ENCODE results near the gene OR6K3.

DNA sequence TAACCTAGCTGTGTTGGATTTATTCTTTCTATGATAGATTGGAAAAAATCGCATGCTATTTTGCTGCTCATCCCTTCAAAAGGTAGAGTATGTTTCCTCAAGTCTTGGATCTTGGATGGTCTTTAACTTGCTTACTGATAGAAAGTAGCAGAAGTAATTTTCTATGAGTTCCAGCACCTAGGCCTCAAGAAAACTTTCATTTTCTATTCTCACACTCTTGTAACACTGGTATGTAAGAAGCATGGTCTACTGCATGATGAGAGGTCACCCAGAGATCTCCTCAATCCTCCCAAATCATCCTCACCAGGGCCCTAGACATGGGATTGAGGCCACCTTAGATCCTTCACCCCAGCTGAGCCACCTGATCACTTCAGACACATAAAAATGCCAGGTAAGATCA is 41.2 kb downstream of the OR6K3 start:
- TF ChIP-seq, protein P1, sequence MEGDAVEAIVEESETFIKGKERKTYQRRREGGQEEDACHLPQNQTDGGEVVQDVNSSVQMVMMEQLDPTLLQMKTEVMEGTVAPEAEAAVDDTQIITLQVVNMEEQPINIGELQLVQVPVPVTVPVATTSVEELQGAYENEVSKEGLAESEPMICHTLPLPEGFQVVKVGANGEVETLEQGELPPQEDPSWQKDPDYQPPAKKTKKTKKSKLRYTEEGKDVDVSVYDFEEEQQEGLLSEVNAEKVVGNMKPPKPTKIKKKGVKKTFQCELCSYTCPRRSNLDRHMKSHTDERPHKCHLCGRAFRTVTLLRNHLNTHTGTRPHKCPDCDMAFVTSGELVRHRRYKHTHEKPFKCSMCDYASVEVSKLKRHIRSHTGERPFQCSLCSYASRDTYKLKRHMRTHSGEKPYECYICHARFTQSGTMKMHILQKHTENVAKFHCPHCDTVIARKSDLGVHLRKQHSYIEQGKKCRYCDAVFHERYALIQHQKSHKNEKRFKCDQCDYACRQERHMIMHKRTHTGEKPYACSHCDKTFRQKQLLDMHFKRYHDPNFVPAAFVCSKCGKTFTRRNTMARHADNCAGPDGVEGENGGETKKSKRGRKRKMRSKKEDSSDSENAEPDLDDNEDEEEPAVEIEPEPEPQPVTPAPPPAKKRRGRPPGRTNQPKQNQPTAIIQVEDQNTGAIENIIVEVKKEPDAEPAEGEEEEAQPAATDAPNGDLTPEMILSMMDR (IDR thresholded peaks at IDR 0.05; ENCODE audit: low read depth, low read length, poor library complexity, severe bottlenecking), result no peak
- no peak for TF ChIP-seq EZH2phosphoT487 (IDR thresholded peaks at IDR 0.05; ENCODE audit: borderline replicate concordance, low read length)
